NCI-H2107 (cell line): Measurements from ENCODE around the gene KCTD3.

ENCODE experiments used
- DNase-seq: peaks from one replicate; lab custom pipeline; 2025; lab: John Stamatoyannopoulos, UW

KCTD3 gene

GRCh38 chr1:215657047-215657446, 89.9 kb downstream of the KCTD3 start:
- DNase-seq = no peak

GRCh38 chr1:215660259-215660658, 93.2 kb downstream of the KCTD3 start:
- no peak for DNase-seq

GRCh38 chr1:215661033-215661432, 93.9 kb downstream of the KCTD3 start:
- DNase-seq = no peak

- no peak for DNase-seq
Measured at GRCh38 chr1:215665215-215665614, 98.1 kb downstream of the KCTD3 start.

GRCh38 chr1:215667761-215668160, 100.7 kb downstream of the KCTD3 start:
- DNase-seq = no peak

GRCh38 chr1:215669806-215670491, 102.8 kb downstream of the KCTD3 start:
- no peak for DNase-seq
